Measurements from ENCODE around the gene ZNF577. TPM values are rescaled to one million over a fixed set of nuclear protein-coding genes. Genes with fewer than 3 reads are reported as not detected.
A peak's percentile ranks its signal among the peaks of the same experiment; 100 is the strongest.
"Not testable (repeated sequence)": the region's sequence is repeated elsewhere in the genome, so short reads cannot be mapped to it uniquely, and the experiment has no call there.

The ZNF577 gene
- 1 to 10 TPM; 5.7 to 7.9 TPM for total RNA-seq

GRCh38 chr19:51887522-51888498, at the start of gene ZNF577:
Gene ZNF577, minus strand, starts transcription at chr19:51887951. Its CDS starts 7,569 bp downstream, at chr19:51880382.
- Mint-ChIP-seq H3K27ac (peak within 1 kb of the TSS; percentile 80 to 84), H3K36me3 (peaks cover 83 to 96% of the 10 kb centered on the region in 2 donors), H3K9me3 (peaks cover 51 to 68% of the 10 kb centered on the region in 2 donors)
- ATAC-seq (peak; percentile 87 to 91), DNase-seq (ENCODE audit: low spot score in 2 of 2) (peak; percentile 54 to 62)

- peaks cover 75 to 91% of the 10 kb centered on the region in 2 donors for H3K36me3 Mint-ChIP-seq
Observed at GRCh38 chr19:51931921-51932320, 44.2 kb upstream of the ZNF577 start.

GRCh38 chr19:51927859-51928258, 40.1 kb upstream of the ZNF577 start:
- H3K9me3 Mint-ChIP-seq = peaks cover 31 to 61% of the 10 kb centered on the region in 2 donors
- no peak for ATAC-seq
- DNase-seq (ENCODE audit: low spot score in 2 of 2) = no peak
- peak overlapping the region; percentile 94 to 98 for H3K27ac Mint-ChIP-seq
- H3K36me3 Mint-ChIP-seq = peaks cover 65 to 89% of the 10 kb centered on the region in 2 donors

More at GRCh38 chr19:51931921-51932320, 44.2 kb upstream of the ZNF577 start:
- DNase-seq (ENCODE audit: low spot score in 2 of 2) (no peak), ATAC-seq (no peak)
- Mint-ChIP-seq H3K27ac (no peak overlapping the region), H3K9me3 (peaks cover 27 to 57% of the 10 kb centered on the region in 2 donors)

- DNase-seq (ENCODE audit: low spot score in 2 of 2) = peak; percentile 76 to 78
- H3K9me3 Mint-ChIP-seq = peaks cover 37 to 63% of the 10 kb centered on the region in 2 donors
- peak within 1 kb of the TSS; percentile 94 to 98 for H3K27ac Mint-ChIP-seq
- ATAC-seq = peak; percentile 87 to 92
- H3K36me3 Mint-ChIP-seq = peaks cover 68 to 95% of the 10 kb centered on the region in 2 donors
Observed at GRCh38 chr19:51926784-51927741, 39.3 kb upstream of the ZNF577 start, which contains the start of gene ZNF613. Gene ZNF613, plus strand, starts transcription at chr19:51927472. Its CDS starts 8,749 bp downstream, at chr19:51936221.

GRCh38 chr19:51926426-51926783, 38.7 kb upstream of the ZNF577 start:
- Mint-ChIP-seq H3K27ac (peak overlapping the region; percentile 94 to 98), H3K9me3 (peaks cover 38 to 64% of the 10 kb centered on the region in 2 donors), H3K36me3 (peaks cover 68 to 95% of the 10 kb centered on the region in 2 donors)
- no peak for DNase-seq (ENCODE audit: low spot score in 2 of 2)
- no peak for ATAC-seq

GRCh38 chr19:51921949-51922348, 34.2 kb upstream of the ZNF577 start:
- no peak overlapping the region for H3K27ac Mint-ChIP-seq
- H3K9me3 Mint-ChIP-seq = peaks cover 48 to 56% of the 10 kb centered on the region in 2 donors
- no peak for ATAC-seq
- no peak for DNase-seq (ENCODE audit: low spot score in 2 of 2)
- H3K36me3 Mint-ChIP-seq = peaks cover 60 to 71% of the 10 kb centered on the region in 2 donors

- DNase-seq (ENCODE audit: low spot score in 2 of 2) = no peak
- ATAC-seq = no peak
- H3K9me3 Mint-ChIP-seq = peaks cover 53 to 60% of the 10 kb centered on the region in 2 donors
- peaks cover 69 to 70% of the 10 kb centered on the region in 2 donors for H3K36me3 Mint-ChIP-seq
- H3K27ac Mint-ChIP-seq = no peak overlapping the region
Observed at GRCh38 chr19:51919606-51920005, 31.9 kb upstream of the ZNF577 start.

GRCh38 chr19:51916167-51916566, 28.4 kb upstream of the ZNF577 start:
- ATAC-seq (no peak), DNase-seq (ENCODE audit: low spot score in 2 of 2) (no peak)
- Mint-ChIP-seq H3K36me3 (peaks cover 55 to 62% of the 10 kb centered on the region in 2 donors), H3K27ac (no peak overlapping the region), H3K9me3 (peaks cover 54 to 58% of the 10 kb centered on the region in 2 donors)

GRCh38 chr19:51915324-51915867, 27.6 kb upstream of the ZNF577 start:
- ATAC-seq = no peak
- Mint-ChIP-seq H3K27ac (no peak overlapping the region), H3K36me3 (peaks cover 49 to 58% of the 10 kb centered on the region in 2 donors), H3K9me3 (peaks cover 47 to 54% of the 10 kb centered on the region in 2 donors)
- DNase-seq (ENCODE audit: low spot score in 2 of 2) = no peak

- not testable (repeated sequence) for ATAC-seq
- Mint-ChIP-seq H3K36me3 (peaks cover 57 to 78% of the 10 kb centered on the region in 2 donors), H3K9me3 (peaks cover 32 to 39% of the 10 kb centered on the region in 2 donors)
Observed at GRCh38 chr19:51907981-51908380, 20.2 kb upstream of the ZNF577 start.

GRCh38 chr19:51906108-51906507, 18.4 kb upstream of the ZNF577 start:
- DNase-seq (ENCODE audit: low spot score in 2 of 2); H3K27ac Mint-ChIP-seq; ATAC-seq: not testable (repeated sequence)
- Mint-ChIP-seq H3K9me3 (peaks cover 35 to 36% of the 10 kb centered on the region in 2 donors), H3K36me3 (peaks cover 68 to 86% of the 10 kb centered on the region in 2 donors)

More at GRCh38 chr19:51907981-51908380, 20.2 kb upstream of the ZNF577 start:
- not testable (repeated sequence) for DNase-seq (ENCODE audit: low spot score in 2 of 2); H3K27ac Mint-ChIP-seq

GRCh38 chr19:51905639-51906038, 17.9 kb upstream of the ZNF577 start:
- peak overlapping the region in 1 of 2 donors; percentile 91 for H3K27ac Mint-ChIP-seq
- H3K36me3 Mint-ChIP-seq = peaks cover 73 to 89% of the 10 kb centered on the region in 2 donors
- H3K9me3 Mint-ChIP-seq = peaks cover 36 to 38% of the 10 kb centered on the region in 2 donors
- ATAC-seq; DNase-seq (ENCODE audit: low spot score in 2 of 2): not testable (repeated sequence)

GRCh38 chr19:51905206-51905605, 17.5 kb upstream of the ZNF577 start:
- DNase-seq (ENCODE audit: low spot score in 2 of 2) (no peak), ATAC-seq (peak in 1 of 2 donors; percentile 18)
- H3K27ac Mint-ChIP-seq = peak overlapping the region; percentile 91 to 98
- peaks cover 40 to 42% of the 10 kb centered on the region in 2 donors for H3K9me3 Mint-ChIP-seq
- peaks cover 77 to 89% of the 10 kb centered on the region in 2 donors for H3K36me3 Mint-ChIP-seq

- H3K27ac Mint-ChIP-seq = peak within 1 kb of the TSS; percentile 91 to 98
- peak; percentile 83 for DNase-seq (ENCODE audit: low spot score in 2 of 2)
- H3K36me3 Mint-ChIP-seq = peaks cover 79 to 89% of the 10 kb centered on the region in 2 donors
- ATAC-seq = peak; percentile 87 to 96
- H3K9me3 Mint-ChIP-seq = peaks cover 39 to 42% of the 10 kb centered on the region in 2 donors
Observed at GRCh38 chr19:51904331-51905165, 16.8 kb upstream of the ZNF577 start, which contains the start of gene ZNF649. Gene ZNF649, minus strand, starts transcription at chr19:51905017. Its CDS starts 4,910 bp downstream, at chr19:51900107.

GRCh38 chr19:51903192-51903591, 15.4 kb upstream of the ZNF577 start:
- peak overlapping the region; percentile 17 to 91 for H3K27ac Mint-ChIP-seq
- DNase-seq (ENCODE audit: low spot score in 2 of 2) (no peak), ATAC-seq (no peak)
- peaks cover 81 to 93% of the 10 kb centered on the region in 2 donors for H3K36me3 Mint-ChIP-seq
- peaks cover 38 to 39% of the 10 kb centered on the region in 2 donors for H3K9me3 Mint-ChIP-seq
